GM12878 (cell line): ENCODE results near the gene ZSWIM5. TPM values are rescaled to one million over a fixed set of nuclear protein-coding genes. Genes with fewer than 3 reads are reported as not detected.

Experiments
- ATAC-seq: fragments of 200-7000 bp; cut with Tn5 transposase; 3 replicates; pipeline ENCODE4 v1.9.1; 2020; ENCODE audit warnings: mild to moderate bottlenecking, moderate library complexity
- BruUV-seq: library from RNA; stranded (reverse); fragments of 400-500 nt; replicated peaks from 2 replicates; lab custom pipeline; 2021; lab: Mats Ljungman, UMichigan
- CTCF ChIA-PET: fragments of 300-600 bp; sonication (Branson Sonifier 250); formaldehyde crosslinking; extraction: SDS; loops from one replicate; lab custom pipeline; 2021; ENCODE audit warnings: inconsistent platforms; lab: Yijun Ruan, JAX
- POLR2A ChIA-PET: fragments of 350-600 bp; formaldehyde crosslinking; extraction: SDS; loops from one replicate; lab custom pipeline; 2021; ENCODE audit warnings: inconsistent platforms; lab: Charles Lee
- RAD21 ChIA-PET: fragments of 300-600 bp; sonication (Branson Sonifier 250); formaldehyde crosslinking; loops from one replicate; lab custom pipeline; 2023; ENCODE audit warnings: antibody characterized with exemption; ENCODE audit not compliant: unreplicated experiment; lab: Charles Lee
- SMC1A ChIA-PET: fragments of 300-600 bp; sonication (Branson Sonifier 250); formaldehyde crosslinking; loops from one replicate; lab custom pipeline; 2023; ENCODE audit not compliant: unreplicated experiment, uncharacterized antibody; lab: Charles Lee
- DNase-seq: peaks from one replicate; pipeline ENCODE4 v3.0.0-alpha.2; 2011; ENCODE audit warnings: low read depth, low spot score
- FAIRE-seq: peaks from 3 replicates; lab custom pipeline; 2011; peaks lifted over from hg19 to GRCh38; lab: Jason Lieb, UNC
- H2AFZ ChIP-seq: 2 replicates; pipeline ENCODE4 v1.6.0; 2011; ENCODE audit warnings: low read depth, low read length, control low read depth; ENCODE audit not compliant: control insufficient read depth
- H3K27ac ChIP-seq: 2 replicates; pipeline ENCODE4 v1.5.1; 2011; ENCODE audit warnings: control low read depth; ENCODE audit not compliant: control insufficient read depth, insufficient read depth
- H3K27me3 ChIP-seq, 2 experiments: replicated peaks in 1 of 2; 2 replicates each; pipeline versions ENCODE4 v1.6.0 to v1.6.1; 2011; ENCODE audit warnings: low read length in 1 of 2; ENCODE audit not compliant: control insufficient read depth in 2 of 2, insufficient read depth in 2 of 2
- H3K36me3 ChIP-seq, 2 experiments: 2 replicates each; pipeline ENCODE4 v1.5.1; 2011; ENCODE audit warnings: low read length in 1 of 2; ENCODE audit not compliant: control insufficient read depth in 2 of 2, insufficient read depth in 2 of 2
- H3K4me1 ChIP-seq: 2 replicates; pipeline ENCODE4 v1.6.1; 2011; ENCODE audit warnings: mild to moderate bottlenecking, low read length, moderate library complexity, mixed read lengths; ENCODE audit not compliant: control insufficient read depth, insufficient read depth
- H3K4me2 ChIP-seq: 2 replicates; pipeline ENCODE4 v1.6.0; 2011; ENCODE audit warnings: control low read depth; ENCODE audit not compliant: control insufficient read depth, insufficient read depth
- H3K4me3 ChIP-seq: fragments of 200-600 bp; sonication (generic); 2 replicates; pipeline ENCODE4 v1.5.1; 2016
- H3K79me2 ChIP-seq: 2 replicates; pipeline ENCODE4 v1.6.0; 2011; ENCODE audit warnings: low read length; ENCODE audit not compliant: control insufficient read depth, insufficient read depth
- H3K9ac ChIP-seq: 2 replicates; pipeline ENCODE4 v1.8.0; 2011; ENCODE audit warnings: low read length, control low read depth, mixed read lengths; ENCODE audit not compliant: control insufficient read depth, insufficient read depth
- H3K9me3 ChIP-seq: replicated peaks from 3 replicates; pipeline ENCODE4 v1.5.1; 2011; ENCODE audit warnings: mild to moderate bottlenecking, low read length; ENCODE audit not compliant: control insufficient read depth, insufficient read depth
- H4K20me1 ChIP-seq: 2 replicates; pipeline ENCODE4 v1.6.0; 2011; ENCODE audit not compliant: control insufficient read depth, insufficient read depth
- EGR1 ChIP-seq, 2 experiments: IDR thresholded peaks; 1 replicate in 1 of 2; 2 replicates in 1 of 2; pipeline ENCODE4 v1.6.1; 2011 to 2012; ENCODE audit warnings: low read depth in 2 of 2, low read length in 2 of 2, borderline replicate concordance in 1 of 2, mild to moderate bottlenecking in 1 of 2, moderate library complexity in 1 of 2
- MEF2A ChIP-seq: IDR thresholded peaks from 2 replicates; pipeline ENCODE4 v1.6.1; 2011; ENCODE audit warnings: low read depth, mild to moderate bottlenecking, low read length, moderate library complexity; ENCODE audit not compliant: insufficient read depth
- RUNX3 ChIP-seq: IDR thresholded peaks from 2 replicates; pipeline ENCODE4 v1.6.1; 2012; ENCODE audit warnings: low read length, inconsistent platforms
- SPI1 ChIP-seq: IDR thresholded peaks from 2 replicates; pipeline ENCODE4 v1.6.1; 2011; ENCODE audit warnings: low read depth, mild to moderate bottlenecking, low read length, moderate library complexity, borderline replicate concordance; ENCODE audit not compliant: insufficient read depth
- ZNF24 ChIP-seq: fragments of 450-650 bp; IDR thresholded peaks from 2 replicates; pipeline ENCODE4 v1.6.1; 2017; ENCODE audit warnings: antibody characterized with exemption, mild to moderate bottlenecking
- WGBS: methylation state at CpG from one replicate; pipeline ENCODE4 v1.1.6; 2016; ENCODE audit warnings: low lambda C conversion rate; ENCODE audit not compliant: insufficient replicate concordance, insufficient coverage; ENCODE audit errors: missing lambda C conversion rate; 5-methylcytosine and 5-hydroxymethylcytosine counted together
- in situ Hi-C: fragments of 300-500 bp; cut with MboI; formaldehyde crosslinking; loops from 9 replicates; pipeline ENCODE4 v1.14.3; 2018; ENCODE audit warnings: mixed read lengths
- intact Hi-C: fragments of 100-400 bp; cut with micrococcal nuclease; formaldehyde crosslinking; loops from one replicate; pipeline ENCODE4 v1.14.2; 2022; ENCODE audit not compliant: unreplicated experiment
- polyA plus RNA-seq, 11 experiments: library from polyadenylated mRNA; depleted of rRNA in 4 of 11; unstranded in 6 of 11; stranded (reverse) in 5 of 11; fragments of >200 nt; fragmentation: Nextera tagmentation in 4 of 11; fragmentation: Illumina TruSeq in 1 of 11; extraction: Ambion mirVana in 4 of 11; extraction: Trizol in 1 of 11; gene quantifications; 1 replicate in 1 of 11; 2 replicates in 10 of 11; pipeline versions ENCODE4 v1.2.1 to v1.2.3, GENCODE V29; 2011 to 2016; ENCODE audit warnings: inconsistent platforms in 2 of 11, missing spikeins in 2 of 11, low read depth in 1 of 11
- total RNA-seq, 4 experiments: library from RNA; depleted of rRNA in 3 of 4; stranded (reverse); fragments of >200 nt in 3 of 4; fragmentation: Illumina TruSeq in 1 of 4; extraction: Trizol in 1 of 4; gene quantifications; 2 replicates each; pipeline versions ENCODE4 v1.2.1 to v1.2.3, GENCODE V29; 2013 to 2021
- TF ChIP-seq, protein P1 (sequence below): fragments of 450-650 bp; IDR thresholded peaks from 2 replicates; pipeline ENCODE4 v1.6.1; 2018; ENCODE audit warnings: mild to moderate bottlenecking, low read depth, moderate library complexity; ENCODE audit not compliant: partially characterized antibody

The ZSWIM5 gene
- total and polyA plus RNA-seq, 10 of the 15 experiments (the other 5 are each of a cell fraction or from before 2014, with no cell fraction given), result 0.07 to 0.97 (median 0.34) TPM; not detected in 1

- Histone ChIP-seq H4K20me1 (no peaks in the 10 kb centered on the region), H3K4me1 (peaks cover 4% of the 10 kb centered on the region), H3K9me3 (no peaks in the 10 kb centered on the region), H3K9ac (no peak overlapping the region), H2AFZ (no peak overlapping the region), H3K27ac (no peak overlapping the region), H3K27me3 (no peaks in the 10 kb centered on the region), H3K4me2 (no peak overlapping the region), H3K79me2 (no peaks in the 10 kb centered on the region), H3K36me3 (no peaks in the 10 kb centered on the region), H3K4me3 (no peak overlapping the region)
- no peak for DNase-seq
- intact Hi-C loops, result no loop called here
- CTCF ChIA-PET, result interaction anchor here (0.5 to 1.9 kb wide), 5 partner anchors 15 to 269 kb away, joined by 3 to 6 read pairs (median 5); no protein-coding TSS in a partner anchor
- POLR2A ChIA-PET, result interaction anchor here (0.7 to 1.9 kb wide), 5 partner anchors 17 to 437 kb away, joined by 3 to 10 read pairs (median 3); no protein-coding TSS in a partner anchor
- TF ChIP-seq ZNF24 (peak; percentile 72), MEF2A (no peak), SPI1 (peak; percentile 45; the same call in 1 of the 2 replicates), RUNX3 (peak; percentile 70), EGR1 (IDR thresholded peaks at IDR 0.05; ENCODE audit: borderline replicate concordance in 1 of 2, low read depth in 2 of 2, low read length in 2 of 2) (no peak)
- TF ChIP-seq, protein P1, sequence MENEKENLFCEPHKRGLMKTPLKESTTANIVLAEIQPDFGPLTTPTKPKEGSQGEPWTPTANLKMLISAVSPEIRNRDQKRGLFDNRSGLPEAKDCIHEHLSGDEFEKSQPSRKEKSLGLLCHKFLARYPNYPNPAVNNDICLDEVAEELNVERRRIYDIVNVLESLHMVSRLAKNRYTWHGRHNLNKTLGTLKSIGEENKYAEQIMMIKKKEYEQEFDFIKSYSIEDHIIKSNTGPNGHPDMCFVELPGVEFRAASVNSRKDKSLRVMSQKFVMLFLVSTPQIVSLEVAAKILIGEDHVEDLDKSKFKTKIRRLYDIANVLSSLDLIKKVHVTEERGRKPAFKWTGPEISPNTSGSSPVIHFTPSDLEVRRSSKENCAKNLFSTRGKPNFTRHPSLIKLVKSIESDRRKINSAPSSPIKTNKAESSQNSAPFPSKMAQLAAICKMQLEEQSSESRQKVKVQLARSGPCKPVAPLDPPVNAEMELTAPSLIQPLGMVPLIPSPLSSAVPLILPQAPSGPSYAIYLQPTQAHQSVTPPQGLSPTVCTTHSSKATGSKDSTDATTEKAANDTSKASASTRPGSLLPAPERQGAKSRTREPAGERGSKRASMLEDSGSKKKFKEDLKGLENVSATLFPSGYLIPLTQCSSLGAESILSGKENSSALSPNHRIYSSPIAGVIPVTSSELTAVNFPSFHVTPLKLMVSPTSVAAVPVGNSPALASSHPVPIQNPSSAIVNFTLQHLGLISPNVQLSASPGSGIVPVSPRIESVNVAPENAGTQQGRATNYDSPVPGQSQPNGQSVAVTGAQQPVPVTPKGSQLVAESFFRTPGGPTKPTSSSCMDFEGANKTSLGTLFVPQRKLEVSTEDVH, result no peak
- in situ Hi-C loops, result no loop called here
- SMC1A ChIA-PET, result interaction anchor here (0.6 to 2.4 kb wide), 8 partner anchors 9 to 437 kb away, joined by 3 to 20 read pairs (median 4); partner anchors contain the start of genes HECTD3 and UROD
- no TSS peak for BruUV-seq
- no peak for FAIRE-seq
- ATAC-seq, result peak; percentile 87
- RAD21 ChIA-PET, result interaction anchor here (0.7 to 1.7 kb wide), 8 partner anchors 8 to 466 kb away, joined by 3 to 15 read pairs (median 4); partner anchors contain the start of genes CCDC163, HECTD3 and UROD
- 100% methylated on average over 1 of the region's 1 CpG for WGBS
Measured at GRCh38 chr1:45033356-45033755, 173.0 kb downstream of the ZSWIM5 start.
